ENCODE results near the gene A1CF. TPM values are rescaled to one million over a fixed set of nuclear protein-coding genes. Genes with fewer than 3 reads are reported as not detected.
"Not testable (repeated sequence)": the region's sequence is repeated elsewhere in the genome, so short reads cannot be mapped to it uniquely, and the experiment has no call there.

Gene A1CF
- polyA plus RNA-seq, 3 donors = 6.4 to 8.7 (median 7.5) TPM

GRCh38 chr10:50881046-50881445 lies 4.4 kb downstream of the A1CF start:
- DNase-seq (ENCODE audit: extremely low read depth in 1 of 11, low read depth in 9 of 11, low spot score in 4 of 11) = not testable (repeated sequence)

GRCh38 chr10:50876429-50876828 lies 9.0 kb downstream of the A1CF start:
- no peak for DNase-seq (ENCODE audit: extremely low read depth in 1 of 11, low read depth in 9 of 11, low spot score in 4 of 11)

GRCh38 chr10:50874723-50875122 lies 10.7 kb downstream of the A1CF start:
- no peak for DNase-seq (ENCODE audit: extremely low read depth in 1 of 11, low read depth in 9 of 11, low spot score in 4 of 11)

GRCh38 chr10:50866317-50866716 lies 19.1 kb downstream of the A1CF start:
- DNase-seq (ENCODE audit: extremely low read depth in 1 of 11, low read depth in 9 of 11, low spot score in 4 of 11) = no peak

- DNase-seq (ENCODE audit: extremely low read depth in 1 of 11, low read depth in 9 of 11, low spot score in 4 of 11) = no peak
Measured at GRCh38 chr10:50862719-50863118, 22.7 kb downstream of the A1CF start.

GRCh38 chr10:50861370-50861769 lies 24.1 kb downstream of the A1CF start:
- no peak for DNase-seq (ENCODE audit: extremely low read depth in 1 of 11, low read depth in 9 of 11, low spot score in 4 of 11)

- no peak for DNase-seq (ENCODE audit: extremely low read depth in 1 of 11, low read depth in 9 of 11, low spot score in 4 of 11)
Measured at GRCh38 chr10:50857579-50857978, 27.8 kb downstream of the A1CF start.

- DNase-seq (ENCODE audit: extremely low read depth in 1 of 11, low read depth in 9 of 11, low spot score in 4 of 11) = no peak
Measured at GRCh38 chr10:50855461-50855860, 30.0 kb downstream of the A1CF start.

- no peak for DNase-seq (ENCODE audit: extremely low read depth in 1 of 11, low read depth in 9 of 11, low spot score in 4 of 11)
Measured at GRCh38 chr10:50855015-50855414, 30.4 kb downstream of the A1CF start.

GRCh38 chr10:50853557-50853956 lies 31.9 kb downstream of the A1CF start:
- DNase-seq (ENCODE audit: extremely low read depth in 1 of 11, low read depth in 9 of 11, low spot score in 4 of 11) = no peak

GRCh38 chr10:50851884-50852671 lies 33.3 kb downstream of the A1CF start:
- no peak for DNase-seq (ENCODE audit: extremely low read depth in 1 of 11, low read depth in 9 of 11, low spot score in 4 of 11)

- DNase-seq (ENCODE audit: extremely low read depth in 1 of 11, low read depth in 9 of 11, low spot score in 4 of 11) = no peak
Measured at GRCh38 chr10:50850578-50851230, 34.7 kb downstream of the A1CF start.

- no peak for DNase-seq (ENCODE audit: extremely low read depth in 1 of 11, low read depth in 9 of 11, low spot score in 4 of 11)
Measured at GRCh38 chr10:50846753-50847152, 38.7 kb downstream of the A1CF start.

- DNase-seq (ENCODE audit: extremely low read depth in 1 of 11, low read depth in 9 of 11, low spot score in 4 of 11) = no peak
Measured at GRCh38 chr10:50837095-50837494, 48.3 kb downstream of the A1CF start.

- peak in 2 of 11 donors; percentile 4 to 15 for DNase-seq (ENCODE audit: extremely low read depth in 1 of 11, low read depth in 9 of 11, low spot score in 4 of 11)
Measured at GRCh38 chr10:50832171-50832751, 53.2 kb downstream of the A1CF start.

- DNase-seq (ENCODE audit: extremely low read depth in 1 of 11, low read depth in 9 of 11, low spot score in 4 of 11) = no peak
Measured at GRCh38 chr10:50830066-50830465, 55.4 kb downstream of the A1CF start.

GRCh38 chr10:50824782-50825181 lies 60.6 kb downstream of the A1CF start:
- no peak for DNase-seq (ENCODE audit: extremely low read depth in 1 of 11, low read depth in 9 of 11, low spot score in 4 of 11)

GRCh38 chr10:50823789-50824188 lies 61.6 kb downstream of the A1CF start:
- no peak for DNase-seq (ENCODE audit: extremely low read depth in 1 of 11, low read depth in 9 of 11, low spot score in 4 of 11)

GRCh38 chr10:50809596-50809995 lies 75.8 kb downstream of the A1CF start:
- DNase-seq (ENCODE audit: extremely low read depth in 1 of 11, low read depth in 9 of 11, low spot score in 4 of 11) = no peak

Measured in renal cortex interstitium (tissue), 11 donors.